HEK293 (cell line): Measurements from ENCODE around the gene RPUSD4.

ENCODE experiments used
- CTCF ChIA-PET: fragments of 350-600 bp; formaldehyde crosslinking; extraction: SDS; loops from one replicate; lab custom pipeline; 2021; ENCODE audit warnings: antibody characterized with exemption; lab: Yijun Ruan, JAX
- POLR2A ChIA-PET: fragments of 300-600 bp; formaldehyde crosslinking; extraction: SDS; loops from one replicate; lab custom pipeline; 2020; ENCODE audit warnings: antibody characterized with exemption, inconsistent platforms; lab: Yijun Ruan, JAX
- H3K27ac ChIP-seq: fragments of 200-500 bp; sonication (Bioruptor generic); 2 replicates; pipeline ENCODE4 v1.5.1; 2014; ENCODE audit warnings: low read depth, low read length, control low read depth, inconsistent platforms; ENCODE audit errors: extremely low read depth
- H3K36me3 ChIP-seq, 2 experiments: fragments of 200-500 bp in 1 of 2; sonication (Bioruptor generic) in 1 of 2; 1 replicate in 1 of 2; 2 replicates in 1 of 2; pipeline ENCODE4 v1.5.1; 2014 to 2017; ENCODE audit warnings: inconsistent platforms in 2 of 2, low read length in 2 of 2; ENCODE audit not compliant: control insufficient read depth in 2 of 2, insufficient read depth in 1 of 2
- H3K4me1 ChIP-seq: fragments of 200-500 bp; sonication (Bioruptor generic); 2 replicates; pipeline ENCODE4 v1.5.1; 2014; ENCODE audit warnings: mild to moderate bottlenecking, low read length, inconsistent platforms; ENCODE audit not compliant: control insufficient read depth, insufficient read depth
- H3K4me3 ChIP-seq: 2 replicates; pipeline ENCODE4 v1.5.1; 2011; ENCODE audit warnings: low read depth, mild to moderate bottlenecking, control low read depth, low read length, moderate library complexity
- H3K9me3 ChIP-seq: fragments of 200-500 bp; sonication (Bioruptor generic); 2 replicates; pipeline ENCODE4 v1.5.1; 2014; ENCODE audit warnings: low read depth, low read length, inconsistent platforms; ENCODE audit not compliant: control insufficient read depth, insufficient read depth
- GLIS2 ChIP-seq: fragments of 450-650 bp; formaldehyde crosslinking; IDR thresholded peaks from 2 replicates; pipeline ENCODE4 v1.5.1; 2016; ENCODE audit warnings: missing biosample characterization, missing genetic modification characterization
- KLF1 ChIP-seq: fragments of 450-650 bp; formaldehyde crosslinking; IDR thresholded peaks from 2 replicates; pipeline ENCODE4 v1.5.1; 2016; ENCODE audit warnings: missing biosample characterization, missing genetic modification characterization
- KLF17 ChIP-seq: fragments of 450-650 bp; formaldehyde crosslinking; IDR thresholded peaks from 2 replicates; pipeline ENCODE4 v1.5.1; 2016; ENCODE audit warnings: missing biosample characterization, missing genetic modification characterization
- KLF7 ChIP-seq: fragments of 450-650 bp; formaldehyde crosslinking; IDR thresholded peaks from 2 replicates; pipeline ENCODE4 v1.5.1; 2016; ENCODE audit warnings: missing biosample characterization, missing genetic modification characterization, borderline replicate concordance
- MEIS1 ChIP-seq: sonication (generic); formaldehyde crosslinking; IDR thresholded peaks from 2 replicates; pipeline ENCODE4 v1.8.1; 2022; ENCODE audit warnings: missing genetic modification reagents, mild to moderate bottlenecking, borderline replicate concordance
- PATZ1 ChIP-seq: fragments of 450-650 bp; formaldehyde crosslinking; IDR thresholded peaks from 2 replicates; pipeline ENCODE4 v1.5.1; 2016; ENCODE audit warnings: missing biosample characterization, missing genetic modification characterization
- REPIN1 ChIP-seq: fragments of 450-650 bp; formaldehyde crosslinking; IDR thresholded peaks from 2 replicates; pipeline ENCODE4 v1.5.1; 2017; ENCODE audit warnings: missing biosample characterization, missing genetic modification characterization, low read depth
- REST ChIP-seq: fragments of 450-650 bp; formaldehyde crosslinking; IDR thresholded peaks from 2 replicates; pipeline ENCODE4 v1.5.1; 2016; ENCODE audit warnings: missing biosample characterization, missing genetic modification characterization
- SP3 ChIP-seq: fragments of 450-650 bp; formaldehyde crosslinking; IDR thresholded peaks from 2 replicates; pipeline ENCODE4 v1.5.1; 2016; ENCODE audit warnings: missing biosample characterization, missing genetic modification characterization
- ZBTB21 ChIP-seq: fragments of 450-650 bp; formaldehyde crosslinking; IDR thresholded peaks from 2 replicates; pipeline ENCODE4 v1.5.1; 2017; ENCODE audit warnings: missing biosample characterization, missing genetic modification characterization
- ZNF175 ChIP-seq: fragments of 450-650 bp; formaldehyde crosslinking; IDR thresholded peaks from 2 replicates; pipeline ENCODE4 v1.5.1; 2016; ENCODE audit warnings: missing biosample characterization, missing genetic modification characterization
- ZNF184 ChIP-seq: fragments of 450-650 bp; IDR thresholded peaks from 2 replicates; pipeline ENCODE4 v1.5.1; 2018; ENCODE audit warnings: missing biosample characterization, mild to moderate bottlenecking, missing genetic modification characterization
- ZNF26 ChIP-seq: fragments of 450-650 bp; formaldehyde crosslinking; IDR thresholded peaks from 2 replicates; pipeline ENCODE4 v1.5.1; 2016; ENCODE audit warnings: missing biosample characterization, missing genetic modification characterization
- ZNF311 ChIP-seq: fragments of 450-650 bp; formaldehyde crosslinking; IDR thresholded peaks from 2 replicates; pipeline ENCODE4 v1.5.1; 2017; ENCODE audit warnings: missing biosample characterization, missing genetic modification characterization, borderline replicate concordance
- ZNF514 ChIP-seq: fragments of 450-650 bp; formaldehyde crosslinking; IDR thresholded peaks from 2 replicates; pipeline ENCODE4 v1.5.1; 2016; ENCODE audit warnings: missing biosample characterization, missing genetic modification characterization
- ZNF549 ChIP-seq: fragments of 450-650 bp; IDR thresholded peaks from 2 replicates; pipeline ENCODE4 v1.5.1; 2018; ENCODE audit warnings: missing biosample characterization, missing genetic modification characterization, mild to moderate bottlenecking, inconsistent platforms, moderate library complexity
- TF ChIP-seq, protein P1 (sequence below): fragments of 450-650 bp; formaldehyde crosslinking; IDR thresholded peaks from 2 replicates; pipeline ENCODE4 v1.5.1; 2016; ENCODE audit warnings: missing biosample characterization, missing genetic modification characterization
- TF ChIP-seq, protein P2 (sequence below): fragments of 450-650 bp; formaldehyde crosslinking; IDR thresholded peaks from 2 replicates; pipeline ENCODE4 v1.5.0; 2017; ENCODE audit warnings: missing biosample characterization, missing genetic modification characterization, borderline replicate concordance

Gene RPUSD4

DNA sequence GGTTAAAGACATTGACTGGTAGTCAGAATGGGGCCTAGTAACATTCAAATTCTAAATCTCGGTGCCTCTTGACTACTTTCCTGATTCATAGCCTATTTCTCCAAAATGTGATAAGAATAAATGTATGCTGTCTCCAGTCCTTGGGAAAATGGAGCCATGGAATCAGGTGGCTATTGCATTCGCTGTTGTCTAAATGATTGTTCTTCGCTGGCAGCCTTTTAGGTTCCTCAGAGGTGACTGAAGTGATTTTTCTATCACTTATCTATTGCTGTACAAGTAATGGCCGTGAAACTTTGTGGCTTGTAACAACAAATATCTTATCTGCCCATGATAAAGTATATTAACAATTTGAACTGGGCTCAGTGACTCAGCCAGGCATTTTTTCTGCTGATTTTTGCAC is 41.8 kb upstream of the RPUSD4 start:
- H3K36me3 ChIP-seq, result peaks cover 0 to 65% of the 10 kb centered on the region in 2 experiments; a peak in 1 of 3 replicates
- TF ChIP-seq SP3 (no peak), ZBTB21 (no peak), ZNF549 (tag by site-specific recombination) (no peak), ZNF184 (tag by site-specific recombination) (no peak), ZNF26 (tag by site-specific recombination) (no peak), ZNF311 (tag by site-specific recombination) (no peak), KLF7 (no peak)
- TF ChIP-seq, protein P1, sequence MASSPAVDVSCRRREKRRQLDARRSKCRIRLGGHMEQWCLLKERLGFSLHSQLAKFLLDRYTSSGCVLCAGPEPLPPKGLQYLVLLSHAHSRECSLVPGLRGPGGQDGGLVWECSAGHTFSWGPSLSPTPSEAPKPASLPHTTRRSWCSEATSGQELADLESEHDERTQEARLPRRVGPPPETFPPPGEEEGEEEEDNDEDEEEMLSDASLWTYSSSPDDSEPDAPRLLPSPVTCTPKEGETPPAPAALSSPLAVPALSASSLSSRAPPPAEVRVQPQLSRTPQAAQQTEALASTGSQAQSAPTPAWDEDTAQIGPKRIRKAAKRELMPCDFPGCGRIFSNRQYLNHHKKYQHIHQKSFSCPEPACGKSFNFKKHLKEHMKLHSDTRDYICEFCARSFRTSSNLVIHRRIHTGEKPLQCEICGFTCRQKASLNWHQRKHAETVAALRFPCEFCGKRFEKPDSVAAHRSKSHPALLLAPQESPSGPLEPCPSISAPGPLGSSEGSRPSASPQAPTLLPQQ (tag by site-specific recombination), result no peak
- TF ChIP-seq, all 188 proteins: peak for 0
- ChIA-PET CTCF (no interaction called here), POLR2A (no interaction called here)
- no peak overlapping the region for H3K4me3 ChIP-seq
- H3K9me3 ChIP-seq, result no peaks in the 10 kb centered on the region
- H3K4me1 ChIP-seq, result no peaks in the 10 kb centered on the region
- no peak overlapping the region for H3K27ac ChIP-seq

DNA sequence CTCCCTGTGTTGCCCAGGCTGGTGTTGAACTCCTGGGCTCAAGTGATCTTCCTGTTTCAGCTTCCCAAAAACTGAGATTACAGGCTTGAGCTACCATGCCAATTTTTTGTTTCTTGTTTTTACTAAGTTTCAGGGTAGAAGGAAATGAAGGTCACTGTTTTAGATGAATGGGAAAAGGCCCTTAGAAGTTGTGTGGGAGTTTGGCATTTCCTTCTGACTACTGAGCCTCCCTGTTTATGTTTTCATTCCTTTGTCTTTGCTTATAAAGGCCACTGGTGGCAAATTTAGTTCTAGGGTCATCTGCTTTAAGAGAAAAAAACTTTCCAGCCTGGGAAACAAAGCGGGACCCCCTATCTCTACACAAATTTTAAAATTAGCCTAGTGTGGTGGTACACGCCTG is 35.2 kb upstream of the RPUSD4 start:
- no peaks in the 10 kb centered on the region for H3K4me1 ChIP-seq
- ChIA-PET CTCF (interaction anchor here (0.6 kb wide), 1 partner anchor 77 kb away, joined by 3 read pairs; no protein-coding TSS in a partner anchor), POLR2A (interaction anchor here (1.0 kb wide), 1 partner anchor 15 kb away, joined by 4 read pairs; no protein-coding TSS in a partner anchor)
- TF ChIP-seq REST (tag by site-specific recombination), result no peak
- no peak for TF ChIP-seq ZNF549 (tag by site-specific recombination)
- no peak for TF ChIP-seq REPIN1 (tag by site-specific recombination)
- TF ChIP-seq KLF17, result no peak
- TF ChIP-seq KLF1 (tag by site-specific recombination), result no peak
- H3K27ac ChIP-seq, result no peak overlapping the region
- H3K9me3 ChIP-seq, result no peaks in the 10 kb centered on the region
- no peak overlapping the region for H3K4me3 ChIP-seq
- H3K36me3 ChIP-seq, result peaks cover 0 to 44% of the 10 kb centered on the region in 2 experiments

DNA sequence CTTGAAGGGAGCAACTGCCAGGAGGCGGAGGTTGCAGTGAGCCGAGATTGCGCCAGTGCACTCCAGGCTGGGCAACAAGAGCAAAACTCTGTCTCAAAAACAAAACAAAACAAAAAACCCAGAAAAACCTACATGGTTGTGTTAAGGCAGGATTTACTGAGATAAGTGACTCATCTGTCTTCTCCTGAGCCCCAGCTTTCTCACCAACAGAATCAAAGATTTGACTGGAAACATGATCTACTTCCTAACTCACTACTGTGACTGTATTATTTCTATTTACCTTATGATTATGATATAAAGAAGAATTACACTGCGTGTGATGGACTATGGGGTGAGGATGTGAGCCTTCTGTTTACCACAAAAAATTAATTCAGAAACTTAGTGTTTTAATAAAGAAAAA is 21.9 kb upstream of the RPUSD4 start:
- H3K4me3 ChIP-seq, result no peak overlapping the region
- no peaks in the 10 kb centered on the region for H3K9me3 ChIP-seq
- peaks cover 0 to 17% of the 10 kb centered on the region in 2 experiments; a peak in 1 of 3 replicates for H3K36me3 ChIP-seq
- H3K4me1 ChIP-seq, result peaks cover 5% of the 10 kb centered on the region
- POLR2A ChIA-PET, result no interaction called here
- TF ChIP-seq GLIS2 (no peak), MEIS1 (no peak), ZNF175 (no peak), ZNF514 (tag by site-specific recombination) (no peak), PATZ1 (no peak)
- TF ChIP-seq, protein P2, sequence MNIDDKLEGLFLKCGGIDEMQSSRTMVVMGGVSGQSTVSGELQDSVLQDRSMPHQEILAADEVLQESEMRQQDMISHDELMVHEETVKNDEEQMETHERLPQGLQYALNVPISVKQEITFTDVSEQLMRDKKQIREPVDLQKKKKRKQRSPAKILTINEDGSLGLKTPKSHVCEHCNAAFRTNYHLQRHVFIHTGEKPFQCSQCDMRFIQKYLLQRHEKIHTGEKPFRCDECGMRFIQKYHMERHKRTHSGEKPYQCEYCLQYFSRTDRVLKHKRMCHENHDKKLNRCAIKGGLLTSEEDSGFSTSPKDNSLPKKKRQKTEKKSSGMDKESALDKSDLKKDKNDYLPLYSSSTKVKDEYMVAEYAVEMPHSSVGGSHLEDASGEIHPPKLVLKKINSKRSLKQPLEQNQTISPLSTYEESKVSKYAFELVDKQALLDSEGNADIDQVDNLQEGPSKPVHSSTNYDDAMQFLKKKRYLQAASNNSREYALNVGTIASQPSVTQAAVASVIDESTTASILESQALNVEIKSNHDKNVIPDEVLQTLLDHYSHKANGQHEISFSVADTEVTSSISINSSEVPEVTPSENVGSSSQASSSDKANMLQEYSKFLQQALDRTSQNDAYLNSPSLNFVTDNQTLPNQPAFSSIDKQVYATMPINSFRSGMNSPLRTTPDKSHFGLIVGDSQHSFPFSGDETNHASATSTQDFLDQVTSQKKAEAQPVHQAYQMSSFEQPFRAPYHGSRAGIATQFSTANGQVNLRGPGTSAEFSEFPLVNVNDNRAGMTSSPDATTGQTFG (tag by site-specific recombination), result no peak
- TF ChIP-seq, all 188 proteins: peak for 0
- CTCF ChIA-PET, result no interaction called here
- H3K27ac ChIP-seq, result no peak overlapping the region
